GM18867 (cell line): Measurements from ENCODE around the gene CDC34.
"Not testable (repeated sequence)": the region's sequence is repeated elsewhere in the genome, so short reads cannot be mapped to it uniquely, and the experiment has no call there.

Experiments used
- ATAC-seq: cut with Tn5 transposase; IDR thresholded peaks from one replicate; pipeline ENCODE4 v1.9.1; 2021; ENCODE audit warnings: mild to moderate bottlenecking, moderate library complexity; ENCODE audit not compliant: unreplicated experiment

The CDC34 gene

GRCh38 chr19:572743-573518, 41.4 kb downstream of the CDC34 start:
- ATAC-seq: peak; percentile 7

- no peak for ATAC-seq
Measured at GRCh38 chr19:573519-573825, 41.9 kb downstream of the CDC34 start.

- no peak for ATAC-seq
Measured at GRCh38 chr19:574658-575526, 43.3 kb downstream of the CDC34 start.

GRCh38 chr19:575527-576506, 44.3 kb downstream of the CDC34 start:
- no peak for ATAC-seq

GRCh38 chr19:576768-577438, 45.3 kb downstream of the CDC34 start:
- ATAC-seq: no peak

- no peak for ATAC-seq
Measured at GRCh38 chr19:577439-578392, 46.2 kb downstream of the CDC34 start.

- no peak for ATAC-seq
Measured at GRCh38 chr19:579111-579841, 47.7 kb downstream of the CDC34 start.

GRCh38 chr19:579842-580155, 48.2 kb downstream of the CDC34 start:
- no peak for ATAC-seq

- no peak for ATAC-seq
Measured at GRCh38 chr19:580274-580835, 48.8 kb downstream of the CDC34 start.

GRCh38 chr19:581399-582111, 50.0 kb downstream of the CDC34 start:
- ATAC-seq: no peak

GRCh38 chr19:582497-583197, 51.1 kb downstream of the CDC34 start:
- no peak for ATAC-seq

- no peak for ATAC-seq
Measured at GRCh38 chr19:583198-583967, 51.8 kb downstream of the CDC34 start.

- ATAC-seq: no peak
Measured at GRCh38 chr19:583968-584239, 52.3 kb downstream of the CDC34 start.

GRCh38 chr19:584240-585001, 52.9 kb downstream of the CDC34 start:
- ATAC-seq: no peak

- ATAC-seq: not testable (repeated sequence)
Measured at GRCh38 chr19:585146-585545, 53.6 kb downstream of the CDC34 start.

GRCh38 chr19:585551-586110, 54.1 kb downstream of the CDC34 start:
- ATAC-seq: no peak
